VCaP (cell line): ENCODE results near the gene ATG4C.
"Not testable (repeated sequence)": the region's sequence is repeated elsewhere in the genome, so short reads cannot be mapped to it uniquely, and the experiment has no call there.

ENCODE experiments used
- H3K27ac ChIP-seq: fragments of 450-650 bp; 2 replicates; pipeline ENCODE4 v1.5.1; 2017
- TF ChIP-seq, protein P1 (sequence below): fragments of 450-650 bp; conservative IDR thresholded peaks from 2 replicates; pipeline ENCODE4 v1.5.1; 2017; ENCODE audit warnings: mild to moderate bottlenecking, moderate library complexity

The ATG4C gene

DNA sequence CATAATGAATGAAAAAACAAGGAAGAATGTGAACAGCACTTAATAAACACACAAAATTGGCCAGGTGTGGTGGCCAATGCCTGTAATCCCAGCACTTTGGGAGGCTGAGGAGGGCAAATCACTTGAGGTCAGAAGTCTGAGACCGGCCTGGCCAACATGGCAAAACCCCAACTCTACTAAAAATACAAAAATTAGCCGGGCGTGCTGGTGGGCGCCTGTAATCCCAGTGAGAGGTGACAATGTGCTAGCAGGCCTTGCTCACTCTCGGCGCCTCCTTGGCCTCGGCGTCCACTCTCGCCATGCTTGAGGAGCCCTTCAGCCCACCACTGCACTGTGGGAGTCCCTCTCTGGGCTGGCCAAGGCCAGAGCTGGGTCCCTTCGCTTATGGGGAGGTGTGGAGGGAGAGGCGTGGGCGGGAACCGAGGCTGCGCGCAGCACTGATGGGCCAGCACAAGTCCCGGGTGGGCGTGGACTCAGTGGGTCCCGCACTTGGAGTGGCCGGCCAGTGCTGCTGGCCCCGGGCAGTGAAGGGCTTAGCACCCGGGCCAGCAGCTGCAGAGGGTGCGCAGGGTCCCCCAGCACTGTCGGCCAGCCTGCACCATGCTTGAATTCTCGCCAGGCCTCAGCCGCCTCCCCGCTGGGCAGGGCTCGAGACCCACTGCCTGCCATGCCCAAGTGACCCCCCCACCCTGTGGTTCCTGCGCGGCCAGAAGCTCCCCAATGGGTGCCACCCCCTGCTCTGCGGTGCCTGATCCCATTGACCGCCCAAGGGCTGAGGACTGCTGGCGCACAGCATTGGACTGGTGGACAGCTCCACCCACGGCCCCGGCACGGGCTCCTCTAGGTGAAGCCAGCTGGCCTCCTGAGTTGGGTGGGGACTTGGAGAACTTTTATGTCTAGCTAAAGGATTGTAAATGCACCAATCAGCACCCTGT, 30.6 kb upstream of the ATG4C start:
- H3K27ac ChIP-seq = no peak overlapping the region
- TF ChIP-seq, protein P1, sequence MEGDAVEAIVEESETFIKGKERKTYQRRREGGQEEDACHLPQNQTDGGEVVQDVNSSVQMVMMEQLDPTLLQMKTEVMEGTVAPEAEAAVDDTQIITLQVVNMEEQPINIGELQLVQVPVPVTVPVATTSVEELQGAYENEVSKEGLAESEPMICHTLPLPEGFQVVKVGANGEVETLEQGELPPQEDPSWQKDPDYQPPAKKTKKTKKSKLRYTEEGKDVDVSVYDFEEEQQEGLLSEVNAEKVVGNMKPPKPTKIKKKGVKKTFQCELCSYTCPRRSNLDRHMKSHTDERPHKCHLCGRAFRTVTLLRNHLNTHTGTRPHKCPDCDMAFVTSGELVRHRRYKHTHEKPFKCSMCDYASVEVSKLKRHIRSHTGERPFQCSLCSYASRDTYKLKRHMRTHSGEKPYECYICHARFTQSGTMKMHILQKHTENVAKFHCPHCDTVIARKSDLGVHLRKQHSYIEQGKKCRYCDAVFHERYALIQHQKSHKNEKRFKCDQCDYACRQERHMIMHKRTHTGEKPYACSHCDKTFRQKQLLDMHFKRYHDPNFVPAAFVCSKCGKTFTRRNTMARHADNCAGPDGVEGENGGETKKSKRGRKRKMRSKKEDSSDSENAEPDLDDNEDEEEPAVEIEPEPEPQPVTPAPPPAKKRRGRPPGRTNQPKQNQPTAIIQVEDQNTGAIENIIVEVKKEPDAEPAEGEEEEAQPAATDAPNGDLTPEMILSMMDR = no peak

DNA sequence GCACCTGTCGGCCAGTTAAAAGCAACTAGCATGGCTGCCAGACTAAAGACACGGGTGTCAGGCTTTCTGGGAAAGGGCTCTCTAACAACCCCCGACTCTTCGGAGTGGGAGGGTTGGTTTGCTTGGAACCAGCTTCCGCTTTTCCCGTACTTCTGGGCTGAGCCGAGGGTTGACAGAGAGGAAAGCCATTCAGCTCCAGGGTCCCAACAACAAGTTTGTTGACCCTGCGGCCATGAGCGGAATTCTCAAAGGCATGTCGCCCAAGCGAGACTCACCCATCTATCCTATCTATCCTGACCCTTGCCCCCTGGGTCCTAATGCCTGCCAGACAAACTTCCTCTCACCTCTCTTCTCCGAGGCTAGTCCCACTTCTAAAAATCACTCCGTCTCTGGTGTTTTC, 29.0 kb upstream of the ATG4C start:
- H3K27ac ChIP-seq = not testable (repeated sequence)

DNA sequence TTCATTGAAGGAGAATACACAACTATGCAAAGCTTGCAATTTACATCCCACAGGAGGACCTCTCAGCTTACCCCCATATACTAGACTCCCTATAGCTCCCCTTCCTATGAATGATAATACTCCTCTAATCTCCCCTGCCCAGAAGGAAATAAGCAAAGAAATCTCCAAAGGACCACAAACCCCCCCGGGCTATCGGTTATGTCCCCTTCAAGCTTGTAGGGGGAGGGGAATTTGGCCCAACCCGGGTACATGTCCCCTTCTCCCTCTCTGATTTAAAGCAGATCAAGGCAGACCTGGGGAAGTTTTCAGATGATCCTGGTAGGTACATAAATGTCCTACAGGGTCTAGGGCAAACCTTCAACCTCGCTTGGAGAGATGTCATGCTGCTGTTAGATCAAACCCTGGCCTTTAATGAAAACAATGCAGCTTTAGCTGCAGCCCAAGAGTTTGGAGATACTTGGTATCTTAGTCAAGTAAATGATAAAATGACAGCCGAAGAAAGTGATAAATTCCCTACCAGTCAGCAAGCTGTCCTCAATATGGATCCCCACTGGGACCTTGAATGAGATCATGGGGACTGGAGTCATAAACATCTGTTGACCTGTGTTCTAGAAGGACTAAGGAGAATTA, 27.6 kb upstream of the ATG4C start:
- H3K27ac ChIP-seq = not testable (repeated sequence)

DNA sequence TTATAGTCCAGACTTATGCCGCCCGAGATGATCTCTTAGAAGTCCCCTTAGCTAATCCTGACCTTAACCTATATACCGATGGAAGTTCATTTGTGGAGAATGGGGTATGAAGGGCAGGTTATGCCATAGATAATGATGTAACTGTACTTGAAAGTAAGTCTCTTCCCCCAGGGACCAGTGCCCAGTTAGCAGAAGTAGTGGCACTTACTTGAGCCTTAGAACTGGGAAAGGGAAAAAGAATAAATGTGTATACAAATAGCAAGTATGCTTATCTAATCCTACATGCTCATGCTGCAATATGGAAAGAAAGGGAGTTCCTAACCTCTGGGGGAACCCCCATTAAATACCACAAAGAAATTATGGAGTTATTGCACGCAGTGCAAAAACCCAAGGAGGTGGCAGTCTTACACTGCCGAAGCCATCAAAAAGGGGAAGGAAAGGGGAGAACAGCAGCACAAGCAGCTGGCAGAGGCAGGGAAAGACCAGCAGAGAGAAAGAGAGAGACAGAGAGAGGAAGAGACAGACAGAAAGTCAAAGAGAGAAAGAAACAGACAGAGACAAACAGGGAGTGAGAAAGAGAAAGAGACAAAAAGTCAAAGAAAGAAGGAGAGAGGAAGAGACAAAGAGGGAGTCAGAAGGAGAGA, 24.6 kb upstream of the ATG4C start:
- not testable (repeated sequence) for H3K27ac ChIP-seq

DNA sequence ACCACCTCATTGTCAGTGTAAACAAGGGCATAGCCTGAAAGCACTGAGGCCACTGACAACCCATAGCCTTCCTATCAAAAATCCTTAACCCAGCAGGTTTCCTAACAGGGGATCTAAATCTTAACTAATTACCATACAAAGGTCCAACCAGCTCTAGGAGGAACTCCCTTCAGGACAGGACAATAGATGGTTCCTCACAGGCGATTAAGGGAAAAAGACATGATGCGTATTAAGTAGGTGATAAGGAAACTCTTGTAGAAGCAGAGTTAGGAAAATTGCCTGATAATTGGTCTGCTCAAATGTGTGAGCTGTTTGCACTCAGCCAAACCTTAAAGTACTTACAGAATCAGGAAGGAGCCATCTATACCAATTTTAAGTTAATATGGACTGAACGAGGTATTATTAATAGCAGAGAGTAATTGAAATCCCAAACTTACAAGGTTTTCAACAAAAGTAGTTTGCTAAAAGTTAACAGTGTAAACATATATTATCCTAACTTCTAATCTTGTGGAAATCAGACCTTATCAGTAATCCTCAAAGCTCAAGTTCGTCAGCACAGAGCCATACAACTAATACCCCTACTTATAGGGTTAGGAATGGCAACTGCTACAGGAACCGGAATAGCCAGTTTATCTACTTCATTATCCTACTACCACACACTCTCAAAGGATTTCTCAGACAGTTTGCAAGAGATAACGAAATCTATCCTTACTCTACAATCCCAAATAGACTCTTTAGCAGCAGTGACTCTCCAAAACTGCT, 23.7 kb upstream of the ATG4C start:
- peak overlapping the region; percentile 50 for H3K27ac ChIP-seq

DNA sequence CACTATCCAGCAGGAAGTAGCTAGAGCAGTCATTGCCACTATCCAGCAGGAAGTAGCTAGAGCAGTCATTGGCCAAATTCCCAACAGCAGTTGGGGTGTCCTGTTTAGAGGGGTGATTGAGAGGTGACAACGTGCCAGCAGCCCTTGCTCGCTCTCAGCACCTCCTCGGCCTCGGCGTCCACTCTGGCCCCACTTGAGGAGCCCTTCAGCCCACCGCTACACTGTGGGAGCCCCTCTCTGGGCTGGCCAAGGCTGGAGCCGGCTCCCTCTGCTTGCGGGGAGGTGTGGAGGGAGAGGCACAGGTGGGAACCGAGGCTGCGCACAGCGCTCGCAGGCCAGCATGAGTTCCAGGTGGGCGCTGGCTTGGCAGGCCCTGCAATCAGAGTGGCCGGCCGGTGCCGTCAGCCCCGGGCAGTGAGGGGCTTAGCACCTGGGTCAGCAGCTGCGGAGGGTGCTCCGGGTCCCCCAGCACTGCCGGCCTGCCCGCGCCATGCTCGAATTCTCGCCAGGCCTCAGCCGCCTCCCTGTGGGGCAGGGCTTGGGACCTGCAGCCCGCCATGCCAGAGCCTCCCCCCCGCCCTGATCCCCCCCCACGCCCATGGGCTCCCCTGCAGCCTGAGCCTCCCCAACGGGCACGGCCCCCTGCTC, 22.6 kb upstream of the ATG4C start:
- H3K27ac ChIP-seq = peak overlapping the region; percentile 50

DNA sequence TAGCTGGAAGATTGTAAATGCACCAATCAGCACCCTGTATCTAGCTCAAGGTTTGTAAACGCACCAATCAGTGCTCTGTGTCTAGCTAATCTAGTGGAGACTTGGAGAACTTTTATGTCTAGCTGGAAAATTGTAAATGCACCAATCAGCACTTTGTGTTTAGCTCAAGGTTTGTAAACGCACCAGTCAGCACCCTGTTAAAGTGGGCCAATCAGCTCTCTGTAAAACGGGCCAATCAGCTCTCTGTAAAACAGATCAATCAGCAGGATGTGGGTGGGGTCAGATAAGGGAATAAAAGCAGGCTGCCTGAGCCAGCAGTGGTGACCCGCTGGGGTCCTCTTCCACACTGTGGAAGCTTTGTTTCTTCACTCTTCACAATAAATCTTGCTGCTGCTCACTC, 21.9 kb upstream of the ATG4C start:
- not testable (repeated sequence) for H3K27ac ChIP-seq

DNA sequence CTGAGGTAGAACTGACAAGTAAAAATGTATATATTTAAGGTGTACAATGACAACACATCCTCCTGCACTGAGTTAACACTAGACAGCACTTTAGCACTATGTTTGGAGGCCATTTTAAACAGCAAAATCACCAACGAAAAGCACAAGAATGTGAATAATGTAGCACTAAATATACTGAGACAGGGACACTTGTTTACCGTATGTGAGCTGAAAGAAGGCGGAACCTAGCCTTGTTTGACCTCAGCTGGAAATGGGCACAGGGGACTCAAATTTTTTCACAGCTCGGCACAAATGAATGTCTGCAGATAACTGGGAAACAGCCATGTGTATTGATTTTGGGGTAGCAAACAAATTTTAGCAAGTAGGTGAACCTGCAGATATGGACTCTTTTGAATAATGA, 18.0 kb upstream of the ATG4C start:
- TF ChIP-seq, protein P1 = no peak

DNA sequence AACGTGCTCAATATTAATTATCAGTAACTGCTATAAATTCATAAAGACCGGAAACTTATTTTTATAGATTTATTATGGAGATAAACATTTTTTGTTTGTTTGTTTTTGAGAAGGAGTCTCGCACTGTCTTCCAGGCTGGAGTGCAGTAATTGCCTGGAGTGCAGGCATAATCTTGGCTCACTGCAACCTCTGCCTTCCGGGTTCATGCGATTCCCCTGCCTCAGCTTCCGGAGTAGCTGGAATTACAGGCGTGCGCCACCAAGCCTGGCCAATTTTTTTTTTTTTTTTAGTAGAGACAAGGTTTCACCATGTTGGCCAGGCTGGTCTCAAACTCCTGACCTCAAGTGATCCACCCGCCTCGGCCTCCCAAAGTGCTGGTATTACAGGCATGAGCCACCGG, 15.4 kb upstream of the ATG4C start:
- peak overlapping the region; percentile 76 for H3K27ac ChIP-seq

More for the DNA sequence above, 18.0 kb upstream of the ATG4C start:
- H3K27ac ChIP-seq = no peak overlapping the region

DNA sequence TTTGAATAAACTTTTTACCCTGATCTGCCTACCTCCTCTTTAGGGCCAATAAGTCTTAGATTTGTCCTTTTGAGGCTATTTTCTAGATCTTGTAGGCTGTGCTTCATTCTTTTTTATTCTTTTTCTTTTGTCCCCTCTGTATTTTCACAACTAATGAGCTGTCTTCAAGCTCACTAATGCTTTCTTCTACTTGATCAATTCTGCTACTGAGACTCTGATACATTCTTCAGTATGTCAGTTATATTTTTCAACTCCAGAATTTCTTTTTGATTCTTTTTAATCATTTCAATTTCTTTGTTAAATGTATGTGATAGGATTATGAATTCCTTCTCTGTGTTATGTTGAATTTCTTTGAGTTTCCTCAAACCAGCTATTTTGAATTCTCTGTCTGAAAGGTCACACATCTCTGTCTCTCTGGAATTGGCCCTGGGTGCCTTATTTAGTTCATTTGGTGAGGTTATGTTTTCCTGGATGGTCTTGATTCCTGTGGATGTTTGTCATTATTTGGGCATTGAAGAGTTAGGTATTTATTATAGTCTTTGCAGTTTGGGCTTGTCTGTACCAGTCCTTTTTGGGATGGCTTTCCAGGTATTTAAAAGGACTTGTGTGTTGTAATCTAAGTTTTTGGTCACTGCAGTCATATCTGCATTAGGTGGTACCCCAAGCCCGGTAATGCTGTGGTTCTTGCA, 11.2 kb upstream of the ATG4C start:
- TF ChIP-seq, protein P1 = no peak
- no peak overlapping the region for H3K27ac ChIP-seq
